GM18868 (cell line): ENCODE results near the gene WDR43.

Experiments used
- ATAC-seq: cut with Tn5 transposase; IDR thresholded peaks from one replicate; pipeline ENCODE4 v1.9.1; 2021; ENCODE audit warnings: mild to moderate bottlenecking, moderate library complexity; ENCODE audit not compliant: unreplicated experiment

Gene WDR43

DNA sequence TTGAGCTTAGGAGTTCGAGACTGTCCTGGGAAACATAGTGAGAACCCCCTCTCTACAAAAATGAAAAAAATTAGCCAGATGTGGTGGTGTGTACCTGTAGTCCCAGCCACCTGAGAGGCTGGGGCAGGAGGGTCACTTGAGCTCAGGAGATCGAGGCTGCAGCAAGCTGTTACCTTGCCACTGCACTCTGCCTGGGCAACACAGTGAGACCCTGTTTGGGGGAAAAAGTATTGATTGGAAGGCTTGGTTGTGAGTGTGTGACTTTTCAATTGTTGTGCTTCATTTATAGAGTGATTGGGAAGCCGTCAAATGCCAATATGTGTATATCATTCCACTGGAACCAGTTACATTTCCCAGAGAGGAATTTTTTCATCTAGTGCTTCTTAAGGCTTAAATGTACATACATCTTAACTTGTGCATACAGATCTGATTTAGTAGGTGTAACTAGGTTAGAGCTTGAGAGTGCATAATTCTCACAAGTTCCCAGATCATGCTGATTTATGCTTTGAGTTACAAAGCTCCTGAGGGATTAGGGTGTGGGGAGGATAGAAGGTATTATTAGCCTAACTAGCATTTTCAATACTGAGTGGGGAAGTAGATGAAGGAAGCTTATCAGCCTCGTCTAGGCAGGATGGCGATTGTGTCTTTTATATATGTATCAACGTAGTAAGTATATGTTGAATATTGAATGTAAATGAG lies 15.3 kb downstream of the WDR43 start:
- no peak for ATAC-seq

DNA sequence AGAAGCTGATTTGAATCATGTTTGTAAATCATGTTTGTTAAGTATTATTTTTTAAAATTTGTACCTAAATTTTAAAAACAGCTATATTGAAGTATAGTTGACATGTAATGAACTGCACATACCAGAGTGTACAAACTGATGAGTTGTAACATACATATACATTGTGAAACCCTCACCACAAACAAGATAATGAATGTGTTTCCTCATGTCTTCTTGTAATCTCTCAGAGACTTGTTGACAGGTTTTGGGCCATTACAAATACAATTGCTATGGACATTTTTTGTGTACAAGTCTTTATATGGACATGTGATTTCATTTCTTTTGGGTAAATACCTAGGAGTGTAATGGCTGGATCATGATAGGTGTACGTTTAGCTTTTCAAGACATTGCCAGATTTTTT lies 21.5 kb downstream of the WDR43 start:
- ATAC-seq, result no peak

DNA sequence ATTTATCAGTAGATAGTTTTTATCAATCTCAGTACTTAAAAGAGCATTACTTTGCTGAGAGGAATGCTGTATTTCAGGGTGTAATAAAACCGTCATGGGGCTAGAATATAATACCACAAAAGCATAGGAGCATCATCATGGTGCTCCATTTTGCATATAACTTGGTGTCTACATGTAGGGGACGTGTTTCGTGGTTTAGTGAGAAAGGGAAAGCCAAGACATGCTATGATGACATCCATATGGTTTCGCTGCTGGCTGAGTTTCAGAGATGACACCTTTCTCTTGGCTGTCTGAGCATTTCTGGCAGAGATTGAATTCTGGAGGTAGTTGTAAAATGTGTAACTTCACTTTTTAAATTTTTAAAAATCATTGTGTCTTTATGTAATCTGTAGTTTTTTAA lies 32.4 kb downstream of the WDR43 start:
- ATAC-seq, result no peak

GRCh38 chr2:28927469-28927868 lies 33.0 kb downstream of the WDR43 start:
- no peak for ATAC-seq

- no peak for ATAC-seq
These were observed 33.4 kb downstream of the WDR43 start for GRCh38 chr2:28927878-28928277.

GRCh38 chr2:28929581-28929980 lies 35.1 kb downstream of the WDR43 start:
- ATAC-seq, result no peak

GRCh38 chr2:28930205-28930604 lies 35.7 kb downstream of the WDR43 start:
- ATAC-seq, result no peak

GRCh38 chr2:28934769-28935168 lies 40.3 kb downstream of the WDR43 start:
- no peak for ATAC-seq

- ATAC-seq, result no peak
These were observed 46.5 kb downstream of the WDR43 start for GRCh38 chr2:28941008-28941407.

DNA sequence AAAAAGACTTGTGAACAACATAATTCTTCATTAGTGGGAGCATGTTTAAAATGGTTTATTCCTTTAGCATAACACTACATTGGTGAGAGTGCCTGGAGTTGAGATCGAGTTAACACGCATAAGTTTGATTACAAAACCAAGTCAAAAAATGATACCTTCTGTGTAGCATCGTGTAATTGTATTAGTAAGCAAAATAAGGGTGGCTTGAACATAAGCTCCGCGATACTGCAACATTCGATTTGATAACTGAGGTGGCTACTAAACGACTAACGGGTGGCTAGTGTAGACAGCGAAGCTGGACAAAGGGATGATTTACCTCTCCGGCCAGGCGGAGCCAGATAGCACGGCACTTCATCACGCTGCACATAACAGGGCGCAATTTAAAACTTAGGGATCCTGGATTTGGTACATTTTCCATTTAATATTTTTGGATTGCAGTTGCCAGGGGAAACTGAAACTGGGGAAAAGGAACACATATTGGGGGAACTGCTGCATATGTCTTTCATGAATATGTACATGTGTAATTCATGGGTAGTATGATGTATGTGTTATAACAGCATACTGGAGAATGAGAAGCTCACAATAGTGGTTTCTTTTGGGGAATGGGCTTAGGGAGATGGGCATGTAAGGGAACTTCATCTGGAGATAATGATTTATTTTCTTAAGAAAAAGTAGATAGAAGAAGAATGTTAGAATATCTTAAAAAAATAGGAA lies 50.2 kb downstream of the WDR43 start:
- no peak for ATAC-seq

GRCh38 chr2:28948160-28948559 lies 53.7 kb downstream of the WDR43 start:
- no peak for ATAC-seq

DNA sequence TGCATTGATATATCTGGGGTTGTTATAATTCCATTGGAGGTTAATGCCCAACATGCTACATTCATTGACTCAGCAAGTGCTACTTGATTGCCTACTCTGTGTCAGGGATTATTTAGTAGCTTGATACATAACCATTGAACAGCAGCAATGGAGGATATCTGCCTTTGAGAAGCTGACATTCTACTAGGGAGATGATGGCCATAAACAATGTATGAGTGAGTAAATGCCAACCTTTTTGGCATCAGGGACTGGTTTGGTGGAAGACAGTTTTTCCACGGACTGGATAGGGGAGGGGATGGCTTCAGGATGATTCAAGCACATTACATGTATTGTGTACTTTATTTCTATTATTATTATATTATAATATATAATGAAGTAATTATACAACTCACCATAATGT lies 54.7 kb downstream of the WDR43 start:
- no peak for ATAC-seq

- ATAC-seq, result no peak
These were observed 55.3 kb downstream of the WDR43 start for GRCh38 chr2:28949617-28950305.

DNA sequence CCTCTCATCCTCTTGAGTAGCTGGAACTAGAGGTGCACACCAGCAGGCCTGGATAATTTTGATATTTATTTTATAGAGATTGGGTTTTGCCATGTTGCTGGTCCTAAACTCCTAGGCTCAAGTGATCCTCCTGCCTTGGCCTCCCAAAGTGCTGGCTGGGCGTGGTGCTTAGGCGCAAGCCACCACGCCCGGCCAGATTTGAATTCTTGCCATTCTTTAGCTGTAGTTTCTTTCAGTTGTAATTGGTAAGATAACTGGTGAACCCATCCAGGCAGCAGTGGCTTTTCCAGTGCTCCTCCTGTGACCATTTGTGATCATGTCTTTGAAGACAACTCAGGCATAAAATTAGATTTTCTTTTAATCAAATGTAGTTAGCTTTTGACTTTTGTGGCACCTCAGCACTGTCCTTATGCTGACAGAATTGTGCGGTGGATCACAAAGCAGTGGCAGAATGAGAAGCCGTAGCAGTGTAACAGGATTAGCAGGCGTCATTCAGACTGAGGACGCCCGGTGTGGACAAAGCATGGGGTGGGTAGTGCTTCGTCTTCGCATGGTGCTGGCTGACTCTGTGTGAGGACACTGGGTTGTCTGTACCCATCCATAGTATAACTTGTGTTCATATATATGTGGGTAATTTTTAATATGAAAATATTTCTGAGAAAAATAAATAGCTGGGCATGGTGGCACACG lies 56.6 kb downstream of the WDR43 start:
- ATAC-seq, result no peak

DNA sequence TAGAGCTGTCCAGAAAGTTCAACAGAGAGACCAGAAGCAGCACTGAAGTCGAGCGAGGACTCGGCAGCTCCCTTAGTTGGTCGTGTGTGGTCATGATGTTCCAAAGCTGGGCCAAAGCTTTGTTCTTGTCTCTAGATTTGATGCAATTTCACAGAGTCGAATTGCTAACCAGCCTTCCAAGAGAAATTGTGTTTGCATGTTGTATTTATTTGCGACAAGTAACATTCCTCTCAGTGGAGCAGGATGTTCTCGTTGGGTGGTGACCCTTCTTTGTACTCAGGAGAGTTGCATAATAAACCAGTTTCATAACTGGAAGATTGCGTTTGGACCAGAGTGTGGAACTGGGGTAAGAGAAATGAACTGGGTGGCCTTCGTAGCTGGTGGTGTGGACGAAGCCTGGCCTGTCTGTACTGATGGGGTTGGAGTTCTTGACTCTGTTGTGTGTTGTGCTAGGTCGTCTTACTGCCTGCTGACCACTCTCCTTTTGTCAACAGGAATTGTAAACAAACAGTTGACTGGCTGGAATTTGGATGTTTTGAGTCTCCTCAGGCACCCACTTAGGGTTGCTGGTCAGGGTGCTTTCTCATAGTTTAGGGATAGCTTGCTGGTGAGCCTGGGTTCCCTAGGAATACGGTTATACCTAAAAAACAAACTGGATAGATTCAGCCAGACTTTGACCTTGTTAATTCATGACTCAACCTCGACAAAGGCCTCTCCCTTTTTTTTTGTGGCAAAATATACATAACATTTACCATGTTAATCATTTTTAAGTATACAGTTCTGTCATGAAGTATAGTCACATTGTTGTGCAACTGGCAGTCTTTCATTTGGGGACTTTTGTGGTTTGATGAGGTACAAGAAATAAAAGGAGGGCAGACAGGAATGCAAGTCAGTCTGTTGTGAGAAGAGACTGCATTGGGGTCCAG lies 57.7 kb downstream of the WDR43 start:
- ATAC-seq, result no peak

DNA sequence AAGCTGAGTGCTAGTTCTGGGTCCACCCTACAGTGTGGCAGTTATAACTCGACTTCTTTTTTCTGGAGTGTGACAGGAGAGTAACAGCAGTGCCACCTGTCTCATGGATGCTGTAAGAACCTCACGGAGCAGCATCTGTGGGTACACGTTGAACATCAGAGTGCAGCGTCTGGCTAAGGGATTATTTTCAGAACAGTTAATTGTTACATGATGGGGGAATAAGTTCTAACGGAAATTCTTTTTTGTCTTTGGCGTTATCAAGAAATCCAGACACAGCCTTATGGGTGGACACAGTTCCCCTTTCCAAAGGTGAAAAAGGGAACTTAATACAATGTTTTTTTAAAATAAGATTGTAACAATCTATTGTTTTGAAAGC lies 58.4 kb downstream of the WDR43 start:
- no peak for ATAC-seq

DNA sequence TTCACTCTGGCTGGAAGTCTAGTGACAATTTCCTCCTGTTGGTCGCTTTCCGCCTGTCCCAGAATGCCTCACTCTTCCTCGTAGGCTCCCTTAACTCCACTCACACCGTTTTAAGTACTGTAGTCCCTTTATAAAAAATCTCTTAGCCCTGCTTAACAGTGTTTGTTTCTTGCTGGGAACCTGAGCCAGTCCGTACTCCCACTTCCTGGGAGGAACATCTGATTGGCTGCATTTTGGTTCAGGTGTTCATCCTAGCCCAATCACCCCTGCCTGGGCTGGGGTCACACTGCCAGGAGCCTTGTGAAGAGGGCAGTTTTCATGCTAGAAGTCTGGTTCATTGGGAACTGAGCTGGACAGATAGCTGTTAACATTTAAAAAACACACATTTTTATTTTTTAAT lies 61.0 kb downstream of the WDR43 start:
- no peak for ATAC-seq

DNA sequence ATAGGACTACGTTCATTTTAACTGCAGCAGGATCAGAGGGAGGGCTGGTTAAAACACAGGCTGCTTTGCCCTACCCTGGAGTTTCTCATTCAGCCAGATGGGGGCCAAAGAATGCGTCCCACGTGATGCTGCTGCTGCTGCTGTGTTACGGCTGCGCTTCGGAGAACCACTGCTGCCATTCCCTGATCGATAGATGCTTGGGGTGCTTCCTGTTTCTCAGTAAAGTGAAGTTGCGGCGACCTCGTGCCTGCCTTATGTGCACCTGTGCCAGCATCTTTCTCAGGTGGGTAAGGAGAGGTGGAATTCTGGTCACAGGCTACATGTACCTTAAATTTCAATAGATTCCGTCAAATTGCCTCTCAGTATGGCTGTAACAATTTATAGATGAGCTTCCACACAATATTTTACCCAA lies 62.0 kb downstream of the WDR43 start:
- ATAC-seq, result peak; percentile 62

- no peak for ATAC-seq
These were observed 62.4 kb downstream of the WDR43 start for GRCh38 chr2:28956890-28957289.

- ATAC-seq, result no peak
These were observed 64.2 kb downstream of the WDR43 start for GRCh38 chr2:28958689-28959088.
